Measurements from ENCODE around the gene RASIP1.
"Not testable (repeated sequence)": the region's sequence is repeated elsewhere in the genome, so short reads cannot be mapped to it uniquely, and the experiment has no call there.

Gene RASIP1

GRCh38 chr19:48728911-48729664 lies 11.3 kb downstream of the RASIP1 start:
- no peak for TF ChIP-seq POLR2A (IDR thresholded peaks at IDR 0.05; ENCODE audit: low read length)
- TF ChIP-seq GATA1 (IDR thresholded peaks at IDR 0.05; ENCODE audit: low read depth, low read length), result no peak
- DNase-seq, result no peak

GRCh38 chr19:48726556-48726955 lies 13.9 kb downstream of the RASIP1 start:
- TF ChIP-seq POLR2A (IDR thresholded peaks at IDR 0.05; ENCODE audit: low read length) (no peak), GATA1 (IDR thresholded peaks at IDR 0.05; ENCODE audit: low read depth, low read length) (no peak)
- no peak for DNase-seq

GRCh38 chr19:48724796-48725753 lies 15.3 kb downstream of the RASIP1 start:
- TF ChIP-seq POLR2A (IDR thresholded peaks at IDR 0.05; ENCODE audit: low read length), result no peak
- no peak for TF ChIP-seq GATA1 (IDR thresholded peaks at IDR 0.05; ENCODE audit: low read depth, low read length)
- DNase-seq, result peak; percentile 72 to 77

- DNase-seq, result no peak
- TF ChIP-seq POLR2A (IDR thresholded peaks at IDR 0.05; ENCODE audit: low read length), result no peak
- no peak for TF ChIP-seq GATA1 (IDR thresholded peaks at IDR 0.05; ENCODE audit: low read depth, low read length)
These were observed 18.2 kb downstream of the RASIP1 start for GRCh38 chr19:48722196-48722708.

GRCh38 chr19:48720613-48721296 lies 19.7 kb downstream of the RASIP1 start:
- TF ChIP-seq GATA1 (IDR thresholded peaks at IDR 0.05; ENCODE audit: low read depth, low read length) (no peak), POLR2A (IDR thresholded peaks at IDR 0.05; ENCODE audit: low read length) (peak; percentile 72)
- DNase-seq, result peak; percentile 96 to 97

GRCh38 chr19:48720251-48720612 lies 20.2 kb downstream of the RASIP1 start:
- TF ChIP-seq GATA1 (IDR thresholded peaks at IDR 0.05; ENCODE audit: low read depth, low read length) (no peak), POLR2A (IDR thresholded peaks at IDR 0.05; ENCODE audit: low read length) (no peak)
- no peak for DNase-seq

GRCh38 chr19:48719263-48720171 lies 20.9 kb downstream of the RASIP1 start, which contains the start of gene MAMSTR:
TSS of gene MAMSTR (minus strand) at chr19:48719725. CDS start at chr19:48719031, 694 bp downstream.
- TF ChIP-seq GATA1 (IDR thresholded peaks at IDR 0.05; ENCODE audit: low read depth, low read length) (no peak), POLR2A (IDR thresholded peaks at IDR 0.05; ENCODE audit: low read length) (no peak)
- DNase-seq, result no peak

- TF ChIP-seq GATA1 (IDR thresholded peaks at IDR 0.05; ENCODE audit: low read depth, low read length) (no peak), POLR2A (IDR thresholded peaks at IDR 0.05; ENCODE audit: low read length) (no peak)
- DNase-seq, result no peak
These were observed 21.6 kb downstream of the RASIP1 start for GRCh38 chr19:48718711-48719231.

GRCh38 chr19:48718106-48718505 lies 22.3 kb downstream of the RASIP1 start:
- not testable (repeated sequence) for DNase-seq

- no peak for TF ChIP-seq GATA1 (IDR thresholded peaks at IDR 0.05; ENCODE audit: low read depth, low read length)
- no peak for TF ChIP-seq POLR2A (IDR thresholded peaks at IDR 0.05; ENCODE audit: low read length)
- peak in 1 of 2 experiments; percentile 68 for DNase-seq
These were observed 23.7 kb downstream of the RASIP1 start for GRCh38 chr19:48716562-48717291.

GRCh38 chr19:48715681-48716171 lies 24.7 kb downstream of the RASIP1 start:
- no peak for DNase-seq
- TF ChIP-seq POLR2A (IDR thresholded peaks at IDR 0.05; ENCODE audit: low read length) (no peak), GATA1 (IDR thresholded peaks at IDR 0.05; ENCODE audit: low read depth, low read length) (no peak)

Data from erythroblast (primary cell).